NB4 (cell line): ENCODE data around the gene SHKBP1.
"Not testable (repeated sequence)": the region's sequence is repeated elsewhere in the genome, so short reads cannot be mapped to it uniquely, and the experiment has no call there.

Source experiments
- CTCF ChIP-seq: IDR thresholded peaks from one replicate; pipeline ENCODE4 v1.5.1; 2012; ENCODE audit warnings: low read depth, low read length
- MAX ChIP-seq: IDR thresholded peaks from 2 replicates; pipeline ENCODE4 v1.6.1; 2011; ENCODE audit warnings: low read depth, low read length

GRCh38 chr19:40591724-40592123, 15.1 kb downstream of the SHKBP1 start:
- TF ChIP-seq CTCF, MAX: not testable (repeated sequence)
